Medulla oblongata (tissue), 1 donor: Measurements from ENCODE around the gene TMEM131.
"Not testable (repeated sequence)": the region's sequence is repeated elsewhere in the genome, so short reads cannot be mapped to it uniquely, and the experiment has no call there.

Source experiments
- DNase-seq: peaks from one replicate; pipeline ENCODE4 v3.0.0-alpha.2; 2015; ENCODE audit errors: extremely low spot score

TMEM131 gene

DNA sequence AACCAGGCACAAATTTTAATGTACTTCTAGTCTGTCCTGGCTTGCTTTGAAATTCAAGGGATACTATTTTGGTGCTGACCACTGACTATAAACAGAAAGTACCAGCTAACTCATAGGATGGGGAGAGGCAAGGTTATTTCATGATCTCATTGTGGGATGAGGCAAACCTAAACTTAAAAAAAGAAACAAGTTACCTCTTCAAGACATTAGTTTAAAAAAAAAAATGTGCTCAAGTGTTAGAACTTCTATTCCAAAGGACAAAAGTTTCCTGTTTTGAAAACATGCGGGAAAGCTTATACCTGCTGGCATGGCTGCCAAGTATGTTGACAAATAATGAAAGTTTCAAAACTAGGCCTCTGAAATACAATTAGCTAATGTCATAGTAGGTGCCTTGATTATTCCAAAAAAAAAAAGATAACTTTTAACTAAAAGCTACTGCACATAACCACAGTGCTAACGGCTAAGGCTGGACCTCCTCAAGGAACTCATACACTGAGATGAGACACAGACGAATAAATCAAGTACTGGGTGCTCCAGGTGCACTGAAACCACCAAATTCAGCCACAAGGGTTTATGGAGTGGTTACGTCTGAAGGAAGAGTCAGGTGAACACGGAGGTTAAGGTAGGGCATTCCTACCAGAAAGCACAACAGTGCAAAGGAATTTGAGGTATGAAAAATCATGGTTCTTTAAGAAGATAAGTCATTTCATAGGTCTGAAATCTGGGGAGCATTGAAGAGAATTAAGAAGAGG, 38.1 kb downstream of the TMEM131 start:
- no peak for DNase-seq

DNA sequence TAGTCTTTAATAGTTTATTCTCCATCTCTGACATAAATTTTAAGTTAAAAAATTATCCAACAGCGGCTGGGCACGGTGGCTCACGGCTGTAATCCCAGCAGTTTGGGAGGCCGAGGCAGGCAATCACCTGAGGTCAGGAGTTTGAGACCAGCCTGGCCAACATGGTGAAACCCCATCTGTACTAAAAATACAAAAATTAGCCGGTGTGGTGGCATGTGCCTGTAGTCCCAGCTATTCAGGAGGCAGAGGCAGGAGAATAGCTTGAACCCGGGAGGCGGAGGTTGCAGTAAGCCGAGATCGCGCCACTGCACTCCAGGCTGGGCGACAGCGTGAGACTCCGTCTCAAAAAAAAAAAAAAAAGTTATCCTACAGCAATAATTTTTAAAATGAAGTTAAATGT, 39.0 kb downstream of the TMEM131 start:
- not testable (repeated sequence) for DNase-seq

DNA sequence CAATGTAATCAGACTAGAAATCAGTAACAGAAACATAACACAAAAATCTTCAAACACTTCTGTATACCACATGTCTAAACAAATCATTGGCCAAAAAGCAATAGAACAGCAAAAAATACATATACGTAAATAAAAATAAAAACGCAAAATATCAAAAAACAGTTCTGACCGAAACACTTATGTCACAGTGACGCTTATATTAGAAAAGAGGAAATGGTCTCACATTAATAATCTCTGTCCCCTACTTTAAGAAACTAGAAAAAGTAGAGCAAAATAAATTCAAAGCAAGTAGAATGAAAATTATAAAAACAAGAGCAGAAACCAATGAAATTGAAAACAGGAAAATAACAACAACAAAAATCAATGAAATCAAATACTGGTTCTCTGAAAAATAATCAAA, 41.9 kb downstream of the TMEM131 start:
- DNase-seq = no peak

DNA sequence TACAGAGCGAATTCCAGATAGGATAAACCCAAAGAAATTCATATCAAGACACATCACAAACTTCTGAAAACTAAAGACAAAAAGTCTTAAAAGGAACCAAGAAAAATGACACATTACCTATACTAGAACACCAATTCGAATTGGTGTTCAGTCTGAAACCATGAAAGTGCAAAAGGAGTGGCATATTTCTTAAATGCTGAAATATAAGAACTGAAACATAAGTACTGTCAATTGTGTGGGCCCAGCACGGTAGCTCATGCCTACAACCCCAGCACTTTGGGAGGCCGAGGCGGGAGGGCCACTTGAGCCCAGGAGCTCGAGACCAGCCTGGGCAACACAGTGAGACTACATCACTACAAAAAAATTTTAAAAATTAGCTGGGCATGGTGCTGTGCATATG, 43.4 kb downstream of the TMEM131 start:
- DNase-seq = no peak

DNA sequence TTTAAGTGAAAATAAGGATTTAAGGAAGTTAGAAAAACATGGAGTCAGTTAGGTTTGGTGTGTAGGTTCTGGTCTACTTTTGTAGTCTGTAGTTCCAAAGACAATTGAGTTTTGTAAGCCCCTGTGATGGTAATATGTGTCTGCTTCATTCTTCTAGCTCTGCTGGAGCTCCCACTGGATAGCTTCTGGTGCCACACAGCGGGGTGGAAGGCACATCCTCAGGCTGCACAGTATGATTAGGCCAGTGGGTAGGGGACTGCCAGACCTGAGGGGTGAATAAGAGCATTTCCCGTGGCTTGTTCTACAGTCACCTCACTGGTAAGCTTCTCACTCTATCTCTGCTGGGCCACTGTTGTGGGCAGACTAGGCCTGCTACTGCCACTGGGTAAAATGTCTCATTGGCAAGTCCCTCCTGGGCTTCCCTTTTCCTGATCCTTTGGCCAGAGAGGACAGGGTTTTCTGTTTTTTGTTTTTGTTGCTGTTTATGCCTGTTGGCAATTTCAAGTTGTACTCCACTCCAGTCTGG, 44.5 kb downstream of the TMEM131 start:
- no peak for DNase-seq

DNA sequence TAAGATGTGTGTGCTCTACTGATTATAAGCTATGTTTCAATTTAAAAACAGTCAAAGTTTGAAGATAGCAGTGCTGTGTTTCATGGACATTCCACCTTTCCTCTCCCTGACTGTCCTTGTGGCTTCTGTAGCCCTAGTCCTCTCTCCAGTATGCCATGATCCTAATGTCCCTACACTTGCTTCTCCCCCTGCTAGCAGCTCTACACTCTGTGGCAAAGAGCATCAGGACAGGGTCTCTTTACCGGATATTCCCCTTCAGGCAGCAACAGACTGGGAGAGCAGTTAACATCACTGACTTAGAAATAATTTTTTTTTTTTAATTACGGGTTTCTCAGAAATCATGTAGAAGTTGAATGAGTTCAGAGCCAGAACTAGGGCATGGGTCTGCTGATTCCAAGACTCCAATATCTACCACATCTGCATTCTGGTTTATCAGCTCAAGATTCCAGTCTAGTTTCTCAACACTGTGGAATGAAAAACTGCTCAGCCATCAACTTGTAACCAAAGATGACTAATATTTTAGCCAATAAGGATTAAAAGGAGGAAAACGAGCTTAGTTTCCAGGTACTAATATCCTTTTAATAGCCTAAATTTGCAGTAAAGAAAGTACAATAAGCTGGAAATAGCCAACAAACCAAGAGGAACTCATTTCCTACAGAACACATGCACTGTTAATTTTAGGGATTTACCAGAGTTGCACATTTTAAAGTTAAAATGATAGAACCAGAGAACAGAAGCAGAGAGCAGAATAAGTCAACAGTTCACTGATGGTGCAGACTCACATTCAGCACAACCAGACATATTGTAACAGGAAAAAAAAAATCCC, 45.2 kb downstream of the TMEM131 start:
- no peak for DNase-seq

DNA sequence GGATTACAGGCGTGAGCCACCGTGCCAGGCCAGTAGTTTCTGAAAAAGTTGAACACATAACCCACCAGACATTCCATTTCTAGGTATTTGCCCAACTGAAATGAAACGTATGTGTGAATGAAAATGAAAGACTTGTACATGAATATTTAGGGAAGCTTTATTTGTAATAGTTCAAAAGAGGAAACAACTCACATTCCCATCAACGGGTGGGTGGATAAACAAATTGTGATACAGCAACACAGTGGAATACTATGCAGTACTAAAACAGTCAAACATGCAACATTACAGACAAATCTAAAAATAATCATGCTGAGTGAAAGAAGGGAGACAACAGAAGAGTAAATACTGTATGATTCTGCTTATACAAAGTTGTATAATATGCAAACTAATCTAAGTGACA, 46.8 kb downstream of the TMEM131 start:
- DNase-seq = no peak

DNA sequence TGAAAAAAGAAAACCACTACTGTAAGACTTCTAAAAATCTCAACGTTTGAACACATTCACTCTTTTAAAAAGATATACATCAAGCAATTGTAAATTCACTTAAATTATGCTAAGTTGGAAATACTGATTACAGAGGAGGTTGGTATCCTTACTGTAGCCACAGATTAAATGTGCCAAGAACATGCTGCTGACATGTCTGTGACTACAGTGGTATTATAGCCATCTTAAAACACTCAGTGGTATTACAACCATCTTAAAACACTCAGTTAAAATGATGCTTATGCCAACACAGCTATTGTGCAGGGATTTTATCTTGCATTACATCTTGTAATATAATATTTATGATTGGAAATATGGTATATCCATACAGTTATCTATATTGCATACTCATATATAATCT, 50.0 kb downstream of the TMEM131 start:
- DNase-seq = no peak

DNA sequence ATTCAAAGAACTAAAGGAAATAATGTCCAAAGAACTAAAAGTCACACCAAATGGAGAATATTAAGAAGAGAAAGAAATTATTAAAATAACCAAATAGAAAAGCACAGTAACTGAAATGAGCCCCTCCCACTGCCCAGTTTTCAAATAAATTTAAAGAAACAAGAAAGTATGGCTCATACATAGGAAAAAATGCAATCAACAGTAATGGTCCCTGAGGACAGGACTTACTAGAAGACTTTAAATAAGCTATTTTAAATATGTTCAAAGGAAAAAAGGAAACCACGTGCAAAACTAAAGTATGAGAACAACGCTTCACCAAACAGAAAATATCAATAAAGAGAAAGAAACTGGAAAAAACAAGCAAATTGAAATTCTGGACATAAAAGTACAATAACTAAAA, 58.9 kb downstream of the TMEM131 start:
- no peak for DNase-seq

DNA sequence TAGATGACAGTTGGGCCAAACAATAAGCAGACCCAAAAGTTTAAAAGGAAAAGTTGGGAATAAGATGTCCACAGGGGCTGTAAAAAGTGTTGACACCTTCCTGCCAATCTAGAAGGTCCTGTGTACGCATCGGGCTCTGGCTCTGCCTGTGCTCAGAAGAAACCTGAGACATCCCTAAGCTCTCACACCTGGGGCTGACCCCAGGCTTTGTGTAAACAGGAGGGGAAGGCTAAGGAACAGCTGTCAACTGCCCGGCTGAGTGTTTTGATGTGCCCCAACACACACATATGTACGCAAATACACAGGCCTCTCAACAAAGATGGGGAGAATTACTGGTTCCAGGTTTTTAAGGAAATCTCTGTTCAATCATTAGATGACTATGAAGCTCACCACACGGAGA, 59.5 kb downstream of the TMEM131 start:
- no peak for DNase-seq

DNA sequence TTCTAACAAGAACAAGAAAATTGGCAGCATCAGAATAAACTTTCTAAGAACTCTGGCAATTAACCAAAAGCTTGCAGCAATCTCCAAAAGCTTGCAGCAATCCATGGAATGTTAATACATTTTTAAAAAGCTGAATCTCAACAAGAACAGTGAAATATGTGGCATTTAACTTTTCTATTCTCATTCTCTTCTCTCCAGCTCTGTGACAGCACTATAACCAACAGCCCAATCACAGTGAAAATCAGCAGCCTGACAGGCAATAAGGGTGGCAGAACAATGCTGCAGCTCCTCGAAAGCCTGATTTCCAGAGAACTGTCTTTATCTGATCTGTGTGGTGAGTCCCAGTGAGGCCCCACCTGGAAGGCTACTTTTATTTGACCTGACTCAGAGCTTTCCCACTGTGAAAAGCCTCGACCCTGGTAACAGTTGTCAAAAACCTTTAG, 60.0 kb downstream of the TMEM131 start:
- peak; percentile 30 for DNase-seq

DNA sequence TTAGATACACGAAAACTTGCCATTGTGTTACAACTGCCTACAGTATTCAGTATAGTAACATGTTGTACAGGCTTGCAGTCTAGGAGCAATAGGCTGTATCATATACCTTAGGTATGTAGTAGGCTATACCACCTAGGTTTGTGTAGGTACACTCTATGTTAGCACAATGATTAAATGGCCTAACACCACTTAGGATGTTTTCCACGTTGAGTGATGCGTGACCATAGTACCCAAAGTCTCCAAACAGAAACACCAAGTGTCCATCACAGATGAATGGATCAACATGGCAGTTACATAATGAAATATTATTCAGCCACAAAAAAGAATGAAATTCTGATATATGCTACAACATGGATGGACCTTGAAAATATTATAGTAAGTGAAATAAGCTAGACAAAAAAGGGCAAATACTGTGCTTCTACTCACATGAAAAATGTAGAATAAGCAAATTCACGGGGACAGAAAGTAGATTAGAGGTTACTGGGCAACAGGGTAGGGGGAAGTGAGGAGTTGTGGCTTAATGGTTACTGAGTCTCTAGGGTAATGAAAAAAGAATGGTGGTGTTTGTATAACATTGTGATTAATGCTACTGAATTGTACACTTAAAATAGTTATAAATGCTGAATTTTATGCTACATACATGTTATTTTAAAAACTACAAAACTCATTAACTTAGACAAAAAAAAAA, 62.6 kb downstream of the TMEM131 start:
- no peak for DNase-seq

DNA sequence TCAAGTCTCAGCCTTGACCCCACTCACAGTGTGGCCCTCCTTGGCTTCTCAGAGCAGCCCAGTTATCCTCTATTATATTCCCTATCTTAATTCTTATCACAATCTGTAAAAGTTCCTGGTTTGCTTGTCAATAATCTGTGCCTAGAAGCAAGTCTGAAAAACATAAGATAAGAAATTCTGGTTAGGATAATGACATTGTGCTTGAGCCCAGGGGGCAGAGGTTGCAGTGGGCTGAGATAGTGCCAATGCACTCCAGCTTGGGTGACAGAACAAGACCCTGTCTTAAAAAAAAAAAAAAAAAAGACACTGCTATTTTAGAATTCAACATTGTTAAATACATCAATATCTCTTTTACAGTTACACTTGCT, 63.9 kb downstream of the TMEM131 start:
- no peak for DNase-seq

DNA sequence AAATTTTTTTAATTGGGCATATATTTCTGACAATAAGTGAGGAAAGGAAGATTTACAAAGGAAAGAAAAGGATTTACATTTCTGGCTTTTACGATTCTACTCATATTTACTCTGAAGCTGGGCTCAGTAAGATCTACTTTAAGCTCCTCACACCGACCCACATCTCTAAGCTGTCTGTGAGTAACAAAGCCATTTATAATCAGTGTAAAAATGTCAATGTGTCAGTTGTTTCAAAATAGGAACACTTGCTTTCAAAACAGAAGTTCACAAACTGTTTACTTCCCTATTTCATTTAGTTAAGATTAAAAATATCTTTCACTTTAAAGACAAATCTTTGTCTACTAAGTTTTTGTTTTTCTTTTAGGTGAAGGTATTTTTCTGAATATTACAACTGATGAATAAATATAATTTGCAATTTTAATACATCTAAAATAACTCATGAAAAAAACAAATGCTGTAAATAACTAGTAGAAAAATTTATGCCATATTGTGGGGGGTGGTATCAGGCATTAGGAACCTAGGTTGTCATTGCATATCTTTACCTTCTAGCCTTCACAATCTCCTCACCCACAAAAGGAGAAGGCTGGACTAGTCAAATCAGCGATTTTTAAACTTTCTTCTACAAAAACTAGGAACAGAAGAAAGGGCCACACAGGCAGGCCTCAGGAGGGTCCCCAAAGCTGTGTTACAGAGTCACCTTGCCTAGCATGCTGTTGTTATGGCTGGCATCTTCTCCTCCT, 64.5 kb downstream of the TMEM131 start:
- DNase-seq = peak; percentile 27

DNA sequence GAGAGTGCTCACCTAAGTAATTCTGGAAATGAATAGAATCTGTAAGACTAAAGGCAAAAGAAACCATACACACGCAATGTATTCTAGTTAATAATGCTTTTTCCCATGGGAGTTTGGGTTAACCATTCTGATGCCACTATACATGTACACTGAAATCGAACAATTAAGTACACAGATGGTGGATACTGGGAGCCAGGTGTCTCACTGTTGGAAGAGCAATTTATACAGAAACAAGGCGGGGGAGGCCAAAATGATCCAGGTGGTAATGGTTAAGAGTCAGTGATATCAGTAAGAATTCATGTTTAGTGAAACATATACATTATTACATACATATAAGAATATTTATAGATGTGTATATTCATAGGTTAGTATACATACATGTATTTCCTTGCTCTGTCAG, 67.2 kb downstream of the TMEM131 start:
- DNase-seq = no peak

DNA sequence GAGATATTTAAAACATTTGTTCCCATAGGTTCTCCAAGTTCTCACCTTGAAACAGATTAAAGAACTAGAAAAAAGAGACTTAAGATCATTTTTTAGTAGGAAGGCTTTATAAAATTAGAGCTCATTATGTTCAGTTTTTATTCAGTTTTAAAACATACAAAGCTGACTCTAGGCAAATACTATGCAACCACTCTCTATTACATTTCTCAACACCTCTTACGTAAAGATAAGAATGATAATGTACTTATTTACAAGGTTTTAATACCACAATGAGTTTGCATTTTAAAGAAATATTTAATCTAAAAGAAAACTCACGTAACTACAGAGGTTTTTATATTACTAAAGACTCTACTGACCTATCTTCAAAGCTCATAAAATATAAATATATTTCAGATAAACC, 68.8 kb downstream of the TMEM131 start:
- no peak for DNase-seq

DNA sequence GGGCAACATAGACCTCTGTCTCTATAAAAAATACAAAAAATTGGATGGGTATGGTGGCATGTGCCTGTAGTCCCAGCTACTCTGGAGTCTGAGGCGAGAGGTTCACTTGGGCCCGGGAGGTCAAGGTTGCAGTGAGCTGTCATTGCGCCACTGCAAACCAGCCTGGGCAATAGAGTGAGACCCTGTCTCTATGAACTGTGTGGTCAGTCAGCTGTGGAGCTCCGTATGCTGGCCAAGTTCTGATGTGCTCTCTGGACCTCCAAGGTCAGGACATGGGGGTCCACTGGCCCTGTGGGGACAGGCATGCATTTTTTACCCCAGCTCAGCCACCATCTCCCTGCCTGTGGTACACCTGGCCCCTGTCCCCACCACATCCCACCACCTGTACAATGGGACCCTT, 71.6 kb downstream of the TMEM131 start:
- no peak for DNase-seq

DNA sequence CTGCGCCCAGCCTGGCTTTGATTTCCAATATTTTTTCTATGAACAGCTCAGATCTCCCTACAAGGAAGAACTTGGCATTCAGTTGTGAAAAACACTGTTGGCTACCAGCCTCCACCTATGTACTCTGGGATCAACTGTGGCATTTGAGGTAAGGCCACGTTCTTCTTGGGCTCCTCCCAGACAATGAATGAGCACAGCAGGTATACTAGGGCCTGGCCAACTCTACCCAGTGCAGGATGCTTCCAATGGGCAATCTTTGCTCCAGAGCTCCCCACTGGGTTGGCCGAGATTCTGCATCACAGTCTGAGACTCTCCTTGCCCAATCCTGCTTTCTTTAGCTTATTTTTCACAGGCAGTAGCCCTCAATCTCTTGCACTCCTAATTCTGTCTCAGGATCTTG, 75.9 kb downstream of the TMEM131 start:
- no peak for DNase-seq

DNA sequence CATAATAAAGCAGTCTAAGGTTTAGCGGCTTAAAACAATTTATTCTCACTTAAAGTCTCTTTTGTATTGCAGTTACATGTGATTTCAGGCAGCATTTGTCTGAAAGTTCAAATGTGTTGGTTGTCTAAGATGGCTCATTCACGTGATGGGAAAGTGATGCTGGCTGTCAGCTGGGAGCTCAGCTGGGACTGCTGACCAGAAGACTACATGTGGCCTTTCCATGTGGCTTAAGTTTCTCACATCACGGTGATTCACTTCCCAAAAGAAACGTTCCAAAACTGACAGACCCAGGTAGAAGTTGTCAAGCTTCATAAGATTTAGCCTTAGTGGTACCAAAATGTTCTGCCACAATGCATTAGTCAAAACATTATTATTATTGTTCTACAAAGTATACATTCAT, 76.9 kb downstream of the TMEM131 start:
- no peak for DNase-seq

DNA sequence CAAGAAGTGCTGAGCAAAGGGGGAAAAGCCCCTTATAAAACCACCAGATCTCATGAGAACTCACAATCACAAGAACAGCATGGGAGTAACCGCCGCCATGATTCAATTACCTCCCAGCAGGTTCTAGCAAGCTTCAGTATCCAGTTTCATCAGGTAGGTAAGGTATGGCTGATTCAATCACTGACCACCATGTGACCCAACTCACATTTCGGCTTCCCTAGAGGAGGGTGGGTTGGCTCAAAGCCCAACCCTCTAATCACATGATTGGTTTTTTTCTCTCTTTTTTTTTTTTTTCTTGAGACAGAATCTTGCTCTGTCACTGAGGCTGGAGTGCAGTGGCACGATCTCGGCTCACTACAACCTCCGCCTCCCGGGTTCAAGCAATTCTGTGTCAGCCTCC, 78.1 kb downstream of the TMEM131 start:
- not testable (repeated sequence) for DNase-seq

DNA sequence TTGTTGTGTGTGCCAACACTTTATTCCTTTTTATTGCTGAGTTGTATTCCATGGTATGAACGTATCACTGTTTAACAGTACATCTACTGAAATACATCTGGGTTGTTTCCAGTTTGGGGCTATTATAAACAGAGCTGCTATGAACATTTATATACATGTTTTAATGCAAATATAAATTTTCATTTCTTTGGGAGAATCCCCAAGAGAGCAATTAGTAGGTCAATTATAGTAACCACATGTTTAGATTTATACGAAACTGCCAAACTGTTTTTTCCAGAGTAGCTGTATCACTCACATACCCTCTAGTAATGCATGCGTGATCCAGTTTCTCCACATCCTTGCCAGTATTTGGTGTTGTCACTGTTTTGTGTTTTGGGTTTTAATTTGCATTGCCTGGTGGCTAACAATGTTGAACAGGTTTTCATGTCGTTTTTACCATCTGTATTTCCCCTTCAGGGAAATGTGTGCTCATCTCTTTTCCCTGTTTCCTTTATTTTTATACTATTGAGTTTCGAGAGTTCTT, 81.0 kb downstream of the TMEM131 start:
- no peak for DNase-seq

DNA sequence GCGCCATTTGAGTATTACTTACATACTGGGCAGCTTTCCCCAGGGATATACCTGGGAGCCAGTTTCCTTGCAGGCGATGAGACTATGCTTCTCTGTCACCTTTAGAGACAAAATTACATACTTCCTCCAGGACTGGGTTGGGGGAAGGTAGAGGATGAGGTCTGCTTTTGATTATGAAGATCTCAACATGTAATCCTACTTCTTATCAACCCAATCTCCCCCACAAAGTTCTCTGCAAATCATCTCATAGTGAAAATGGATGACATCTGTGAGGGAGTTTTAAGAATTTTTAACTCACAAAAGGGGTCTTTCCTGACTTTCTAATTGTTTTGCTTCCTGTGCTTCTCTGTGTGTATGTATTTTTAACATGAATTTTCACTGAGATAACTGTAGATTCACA, 81.9 kb downstream of the TMEM131 start:
- DNase-seq = no peak
